WERI-Rb-1 (cell line): ENCODE results near the gene MOG.
A peak's percentile ranks its signal among the peaks of the same experiment; 100 is the strongest.

Experiments used
- DNase-seq: peaks from one replicate; pipeline ENCODE4 v3.0.0-alpha.2; 2020
- H3K27ac ChIP-seq: fragments of 250-450 bp; sonication (Bioruptor Pico); 2 replicates; pipeline ENCODE4 v1.5.1; 2020; ENCODE audit warnings: mild to moderate bottlenecking, moderate library complexity
- H3K27me3 ChIP-seq: fragments of 250-450 bp; sonication (Bioruptor Pico); 2 replicates; pipeline ENCODE4 v1.5.1; 2021; ENCODE audit warnings: mild to moderate bottlenecking, low read depth, moderate library complexity; ENCODE audit not compliant: insufficient read depth, severe bottlenecking
- H3K36me3 ChIP-seq: fragments of 250-450 bp; sonication (Bioruptor Pico); 2 replicates; pipeline ENCODE4 v1.5.1; 2020; ENCODE audit warnings: mild to moderate bottlenecking, moderate library complexity
- H3K4me3 ChIP-seq: 2 replicates; pipeline ENCODE4 v1.5.1; 2011; ENCODE audit warnings: low read depth, mild to moderate bottlenecking, control low read depth, low read length
- H3K9me3 ChIP-seq: fragments of 250-450 bp; sonication (Bioruptor Pico); 2 replicates; pipeline ENCODE4 v1.5.1; 2021; ENCODE audit warnings: mild to moderate bottlenecking, moderate library complexity; ENCODE audit not compliant: severe bottlenecking
- CTCF ChIP-seq: IDR thresholded peaks from 2 replicates; pipeline ENCODE4 v1.5.1; 2011; ENCODE audit warnings: low read depth, mild to moderate bottlenecking, control low read depth, inconsistent platforms, low read length

MOG gene

GRCh38 chr6:29681811-29682210 is 24.9 kb downstream of the MOG start:
- Histone ChIP-seq H3K27me3 (peaks cover 54% of the 10 kb centered on the region), H3K4me3 (no peak overlapping the region), H3K9me3 (peaks cover 19% of the 10 kb centered on the region), H3K36me3 (no peaks in the 10 kb centered on the region), H3K27ac (no peak overlapping the region)
- no peak for DNase-seq
- TF ChIP-seq CTCF = no peak

- Histone ChIP-seq H3K9me3 (peaks cover 16% of the 10 kb centered on the region), H3K27ac (no peak overlapping the region), H3K4me3 (no peak overlapping the region), H3K27me3 (peaks cover 70% of the 10 kb centered on the region), H3K36me3 (no peaks in the 10 kb centered on the region)
- peak; percentile 29 for DNase-seq
- TF ChIP-seq CTCF = peak; percentile 51
These were observed 28.9 kb downstream of the MOG start for GRCh38 chr6:29685718-29686326.

- Histone ChIP-seq H3K27ac (no peak overlapping the region), H3K4me3 (no peak overlapping the region), H3K27me3 (peaks cover 51% of the 10 kb centered on the region), H3K36me3 (no peaks in the 10 kb centered on the region), H3K9me3 (peaks cover 19% of the 10 kb centered on the region)
- no peak for TF ChIP-seq CTCF
- DNase-seq = no peak
These were observed 37.7 kb downstream of the MOG start for GRCh38 chr6:29694637-29695036.

GRCh38 chr6:29696147-29697125 is 39.5 kb downstream of the MOG start:
- H3K9me3 ChIP-seq = peaks cover 19% of the 10 kb centered on the region
- DNase-seq = peak; percentile 48
- H3K4me3 ChIP-seq = no peak overlapping the region
- no peaks in the 10 kb centered on the region for H3K36me3 ChIP-seq
- peak; percentile 86 for TF ChIP-seq CTCF
- peaks cover 45% of the 10 kb centered on the region for H3K27me3 ChIP-seq
- no peak overlapping the region for H3K27ac ChIP-seq

- Histone ChIP-seq H3K9me3 (no peaks in the 10 kb centered on the region), H3K27me3 (peaks cover 29% of the 10 kb centered on the region), H3K27ac (no peak overlapping the region), H3K4me3 (no peak overlapping the region), H3K36me3 (no peaks in the 10 kb centered on the region)
- DNase-seq = peak; percentile 91
- TF ChIP-seq CTCF = peak; percentile 100
These were observed 45.7 kb downstream of the MOG start for GRCh38 chr6:29702519-29703103.
